WTC11 (cell line): ENCODE data around the gene GNAZ. TPM values are rescaled to one million over a fixed set of nuclear protein-coding genes. Genes with fewer than 3 reads are reported as not detected.
A peak's percentile ranks its signal among the peaks of the same experiment; 100 is the strongest.

Experiments
- ATAC-seq: fragments of 200-7000 bp; cut with Tn5 transposase; 2 replicates; pipeline ENCODE4 v1.10.0; 2021; ENCODE audit warnings: mild to moderate bottlenecking, moderate library complexity
- CTCF ChIA-PET: fragments of 300-600 bp; sonication (Branson Sonifier 250); formaldehyde crosslinking; loops from one replicate; lab custom pipeline; 2021; ENCODE audit warnings: antibody characterized with exemption; lab: Charles Lee
- POLR2A ChIA-PET: fragments of 350-600 bp; sonication (Branson Sonifier 250); formaldehyde crosslinking; loops from one replicate; lab custom pipeline; 2021; ENCODE audit warnings: antibody characterized with exemption; lab: Charles Lee
- DNase-seq: peaks from one replicate; pipeline ENCODE4 v3.0.0; 2021; ENCODE audit warnings: low spot score
- H3K27ac Mint-ChIP-seq: 2 replicates; pipeline ENCODE4 v1.8.0; 2021; ENCODE audit warnings: mixed read lengths
- H3K27me3 Mint-ChIP-seq: 2 replicates; pipeline ENCODE4 v1.8.0; 2021; ENCODE audit warnings: low read depth, mild to moderate bottlenecking, moderate library complexity, mixed read lengths
- H3K36me3 Mint-ChIP-seq: 2 replicates; pipeline ENCODE4 v1.8.0; 2021; ENCODE audit warnings: mixed read lengths
- H3K4me1 Mint-ChIP-seq: 2 replicates; pipeline ENCODE4 v1.8.0; 2022; ENCODE audit warnings: mixed read lengths
- H3K4me3 Mint-ChIP-seq: 2 replicates; pipeline ENCODE4 v1.8.0; 2021; ENCODE audit warnings: mild to moderate bottlenecking, moderate library complexity, mixed read lengths
- H3K9me3 Mint-ChIP-seq: 2 replicates; pipeline ENCODE4 v1.8.0; 2021; ENCODE audit warnings: mixed read lengths
- FOXK1 ChIP-seq: sonication (generic); formaldehyde crosslinking; IDR thresholded peaks from 2 replicates; pipeline ENCODE4 v1.8.0; 2022; ENCODE audit warnings: mild to moderate bottlenecking, moderate library complexity, missing genetic modification reagents
- FOXP1 ChIP-seq: sonication (generic); formaldehyde crosslinking; IDR thresholded peaks from 2 replicates; pipeline ENCODE4 v1.8.0; 2022; ENCODE audit warnings: missing genetic modification reagents, mild to moderate bottlenecking, moderate library complexity, borderline replicate concordance
- KAT7 ChIP-seq: sonication (generic); formaldehyde crosslinking; IDR thresholded peaks from 2 replicates; pipeline ENCODE4 v1.8.1; 2023; ENCODE audit warnings: missing genetic modification reagents, mild to moderate bottlenecking, borderline replicate concordance
- MYBL2 ChIP-seq: sonication (generic); formaldehyde crosslinking; IDR thresholded peaks from 2 replicates; pipeline ENCODE4 v1.8.1; 2023; ENCODE audit warnings: mild to moderate bottlenecking, moderate library complexity, missing genetic modification reagents
- NR3C1 ChIP-seq: sonication (generic); formaldehyde crosslinking; conservative IDR thresholded peaks from 2 replicates; pipeline ENCODE4 v1.8.1; 2023; ENCODE audit warnings: low read depth, mild to moderate bottlenecking, missing genetic modification reagents
- SMAD4 ChIP-seq: sonication (generic); formaldehyde crosslinking; IDR thresholded peaks from 2 replicates; pipeline ENCODE4 v1.8.0; 2022; ENCODE audit warnings: mild to moderate bottlenecking, missing genetic modification reagents
- SOX15 ChIP-seq: fragments of 250-450 bp; sonication (Bioruptor Pico); IDR thresholded peaks from 2 replicates; pipeline ENCODE4 v1.9.0; 2021; ENCODE audit warnings: mild to moderate bottlenecking
- ZBTB21 ChIP-seq: sonication (generic); formaldehyde crosslinking; IDR thresholded peaks from 2 replicates; pipeline ENCODE4 v1.8.1; 2023; ENCODE audit warnings: mild to moderate bottlenecking, missing genetic modification reagents, borderline replicate concordance
- ZNF219 ChIP-seq: sonication (generic); formaldehyde crosslinking; IDR thresholded peaks from 2 replicates; pipeline ENCODE4 v1.8.0; 2023; ENCODE audit warnings: missing genetic modification reagents, mild to moderate bottlenecking, borderline replicate concordance
- ZNF423 ChIP-seq: fragments of 250-450 bp; sonication (Bioruptor Pico); IDR thresholded peaks from 2 replicates; pipeline ENCODE4 v2.1.2; 2022; ENCODE audit warnings: mild to moderate bottlenecking, moderate library complexity
- total RNA-seq: library from RNA; stranded (reverse); gene quantifications from 3 replicates; pipeline ENCODE4 v1.2.3, GENCODE V29; 2021
- TF ChIP-seq, protein P1 (sequence below): fragments of 200-600 bp; IDR thresholded peaks from 2 replicates; pipeline ENCODE4 v1.8.0; 2022; ENCODE audit warnings: antibody characterized with exemption
- TF ChIP-seq, protein P2 (sequence below): fragments of 250-450 bp; sonication (Bioruptor Pico); IDR thresholded peaks from 2 replicates; pipeline ENCODE4 v1.9.0; 2021; ENCODE audit warnings: moderate library complexity, mild to moderate bottlenecking, inconsistent platforms, borderline replicate concordance
- TF ChIP-seq, protein P3 (sequence below): sonication (generic); formaldehyde crosslinking; IDR thresholded peaks from 2 replicates; pipeline ENCODE4 v1.8.1; 2022; ENCODE audit warnings: low read depth, mild to moderate bottlenecking, moderate library complexity, missing genetic modification reagents, borderline replicate concordance
- TF ChIP-seq, protein P4 (sequence below): sonication (generic); formaldehyde crosslinking; conservative IDR thresholded peaks from 2 replicates; pipeline ENCODE4 v1.8.1; 2022; ENCODE audit warnings: mild to moderate bottlenecking, missing genetic modification reagents
- TF ChIP-seq, protein P5 (sequence below): sonication (generic); formaldehyde crosslinking; IDR thresholded peaks from 2 replicates; pipeline ENCODE4 v1.8.1; 2023; ENCODE audit warnings: mild to moderate bottlenecking, missing genetic modification reagents, moderate library complexity

Gene GNAZ
- total RNA-seq, 1 experiment from 2014 or later, result 9.9 TPM

DNA sequence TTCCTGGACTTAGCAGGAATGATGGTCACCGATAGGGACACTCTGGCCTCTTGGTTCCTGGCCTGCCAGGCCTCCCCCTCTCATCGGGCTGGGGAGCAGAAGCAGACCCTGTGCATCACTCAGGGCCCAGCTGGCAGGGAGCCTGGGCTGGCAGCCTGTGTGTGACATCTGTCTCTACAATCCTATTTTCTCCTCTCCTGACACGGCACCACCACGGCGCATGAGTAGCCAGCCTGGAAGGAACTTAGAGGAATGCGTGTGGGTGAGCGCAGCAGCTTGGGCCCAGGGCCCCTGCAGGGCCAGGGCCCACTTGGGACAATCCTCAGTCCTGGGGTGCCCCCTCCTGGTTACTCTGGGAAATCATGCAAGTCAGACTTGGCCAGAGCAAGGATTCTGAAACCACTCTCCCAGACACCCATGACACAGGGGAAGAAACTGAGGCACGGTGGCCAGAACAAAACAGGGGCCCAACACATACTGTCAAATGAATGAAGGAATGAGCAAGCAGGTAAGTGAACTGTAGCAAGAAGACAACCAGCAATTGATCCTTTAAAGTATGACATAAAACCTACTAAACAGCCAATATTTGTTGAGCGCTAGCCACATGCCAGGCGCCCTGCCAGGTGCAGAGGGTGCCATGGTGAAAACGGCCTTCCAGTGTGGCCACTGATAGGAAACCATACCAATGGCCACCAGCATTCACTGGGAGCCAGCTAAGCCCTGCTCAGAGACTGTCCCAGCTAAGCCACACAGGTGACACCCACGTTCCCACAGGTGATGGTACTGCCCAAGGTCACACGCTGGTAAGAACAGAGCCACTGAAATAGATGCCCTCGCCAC, 58.2 kb downstream of the GNAZ start:
- no peaks in the 10 kb centered on the region for H3K9me3 Mint-ChIP-seq
- peaks cover 5% of the 10 kb centered on the region; the same call in 1 of the 2 replicates for H3K4me1 Mint-ChIP-seq
- POLR2A ChIA-PET, result interaction anchor here (0.5 to 0.6 kb wide), 2 partner anchors 12 to 169 kb away, joined by 3 to 4 read pairs; no protein-coding TSS in a partner anchor
- H3K4me3 Mint-ChIP-seq, result no peak overlapping the region
- peak; percentile 91 for ATAC-seq
- DNase-seq, result peak; percentile 89
- TF ChIP-seq, protein P1, sequence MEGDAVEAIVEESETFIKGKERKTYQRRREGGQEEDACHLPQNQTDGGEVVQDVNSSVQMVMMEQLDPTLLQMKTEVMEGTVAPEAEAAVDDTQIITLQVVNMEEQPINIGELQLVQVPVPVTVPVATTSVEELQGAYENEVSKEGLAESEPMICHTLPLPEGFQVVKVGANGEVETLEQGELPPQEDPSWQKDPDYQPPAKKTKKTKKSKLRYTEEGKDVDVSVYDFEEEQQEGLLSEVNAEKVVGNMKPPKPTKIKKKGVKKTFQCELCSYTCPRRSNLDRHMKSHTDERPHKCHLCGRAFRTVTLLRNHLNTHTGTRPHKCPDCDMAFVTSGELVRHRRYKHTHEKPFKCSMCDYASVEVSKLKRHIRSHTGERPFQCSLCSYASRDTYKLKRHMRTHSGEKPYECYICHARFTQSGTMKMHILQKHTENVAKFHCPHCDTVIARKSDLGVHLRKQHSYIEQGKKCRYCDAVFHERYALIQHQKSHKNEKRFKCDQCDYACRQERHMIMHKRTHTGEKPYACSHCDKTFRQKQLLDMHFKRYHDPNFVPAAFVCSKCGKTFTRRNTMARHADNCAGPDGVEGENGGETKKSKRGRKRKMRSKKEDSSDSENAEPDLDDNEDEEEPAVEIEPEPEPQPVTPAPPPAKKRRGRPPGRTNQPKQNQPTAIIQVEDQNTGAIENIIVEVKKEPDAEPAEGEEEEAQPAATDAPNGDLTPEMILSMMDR, result peak; percentile 69
- TF ChIP-seq SOX15, result no peak
- no peak overlapping the region for H3K27ac Mint-ChIP-seq
- CTCF ChIA-PET, result interaction anchor here (0.6 to 4.3 kb wide), 23 partner anchors 9 to 280 kb away, joined by 3 to 258 read pairs (median 7); partner anchors contain the start of genes GNAZ and RSPH14
- no peaks in the 10 kb centered on the region for H3K36me3 Mint-ChIP-seq
- H3K27me3 Mint-ChIP-seq, result peaks cover 7% of the 10 kb centered on the region

DNA sequence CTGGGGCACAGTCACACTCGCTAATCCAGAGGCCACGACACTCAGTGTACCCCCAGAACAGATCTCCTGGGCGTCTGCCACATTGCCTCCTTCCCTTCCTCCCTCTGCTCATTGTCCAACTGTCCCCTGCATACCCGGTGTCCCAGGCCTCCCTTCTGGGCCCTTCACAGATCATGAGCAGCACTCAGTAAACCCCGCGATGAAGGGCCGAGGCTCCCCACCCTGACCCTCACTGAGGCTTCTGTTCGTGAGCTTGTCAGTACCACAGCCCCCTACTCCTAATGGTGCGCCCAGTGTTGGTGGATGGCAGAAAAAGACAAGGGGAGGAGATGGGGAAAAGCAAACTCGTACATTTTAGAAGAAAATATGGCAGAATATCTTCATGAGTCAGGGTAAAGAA, 58.8 kb downstream of the GNAZ start:
- TF ChIP-seq, protein P2, sequence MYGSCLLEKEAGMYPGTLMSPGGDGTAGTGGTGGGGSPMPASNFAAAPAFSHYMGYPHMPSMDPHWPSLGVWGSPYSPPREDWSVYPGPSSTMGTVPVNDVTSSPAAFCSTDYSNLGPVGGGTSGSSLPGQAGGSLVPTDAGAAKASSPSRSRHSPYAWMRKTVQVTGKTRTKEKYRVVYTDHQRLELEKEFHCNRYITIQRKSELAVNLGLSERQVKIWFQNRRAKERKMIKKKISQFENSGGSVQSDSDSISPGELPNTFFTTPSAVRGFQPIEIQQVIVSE (CRISPR knock-in tag), result no peak
- TF ChIP-seq KAT7 (CRISPR knock-in tag) (no peak), FOXK1 (CRISPR knock-in tag) (no peak), FOXP1 (CRISPR knock-in tag) (no peak)
- POLR2A ChIA-PET, result interaction anchor here (0.7 kb wide), 1 partner anchor 270 kb away, joined by 4 read pairs; no protein-coding TSS in a partner anchor
- no peak for ATAC-seq

DNA sequence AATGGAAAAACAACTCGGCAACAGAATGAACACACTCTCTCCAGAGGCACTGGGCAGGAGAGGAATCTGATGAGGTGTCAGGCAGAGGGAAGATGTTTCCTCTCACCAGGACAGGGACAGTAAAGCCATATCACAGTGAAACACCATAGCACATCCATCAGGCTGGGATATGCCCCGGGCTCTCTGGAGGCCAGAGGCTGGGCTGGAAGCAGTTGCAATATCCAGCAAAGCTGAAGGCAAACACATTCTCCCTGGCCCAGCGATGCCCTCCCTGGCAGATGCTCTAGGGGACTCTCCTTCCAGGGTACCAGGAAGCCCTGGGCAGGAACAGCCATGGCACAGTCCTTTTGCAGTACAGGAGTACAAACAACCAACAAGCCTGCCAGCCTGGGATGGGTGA, 60.4 kb downstream of the GNAZ start:
- H3K27ac Mint-ChIP-seq, result no peak overlapping the region
- H3K4me3 Mint-ChIP-seq, result no peak overlapping the region
- POLR2A ChIA-PET, result no interaction called here
- ATAC-seq, result no peak
- DNase-seq, result no peak
- H3K36me3 Mint-ChIP-seq, result no peaks in the 10 kb centered on the region
- H3K4me1 Mint-ChIP-seq, result no peaks in the 10 kb centered on the region
- TF ChIP-seq ZNF423 (CRISPR knock-in tag) (no peak), SMAD4 (CRISPR knock-in tag) (no peak), MYBL2 (CRISPR knock-in tag) (no peak), FOXK1 (CRISPR knock-in tag) (no peak), ZNF219 (CRISPR knock-in tag) (no peak), ZBTB21 (CRISPR knock-in tag) (no peak), NR3C1 (CRISPR knock-in tag) (no peak)
- TF ChIP-seq, protein P3, sequence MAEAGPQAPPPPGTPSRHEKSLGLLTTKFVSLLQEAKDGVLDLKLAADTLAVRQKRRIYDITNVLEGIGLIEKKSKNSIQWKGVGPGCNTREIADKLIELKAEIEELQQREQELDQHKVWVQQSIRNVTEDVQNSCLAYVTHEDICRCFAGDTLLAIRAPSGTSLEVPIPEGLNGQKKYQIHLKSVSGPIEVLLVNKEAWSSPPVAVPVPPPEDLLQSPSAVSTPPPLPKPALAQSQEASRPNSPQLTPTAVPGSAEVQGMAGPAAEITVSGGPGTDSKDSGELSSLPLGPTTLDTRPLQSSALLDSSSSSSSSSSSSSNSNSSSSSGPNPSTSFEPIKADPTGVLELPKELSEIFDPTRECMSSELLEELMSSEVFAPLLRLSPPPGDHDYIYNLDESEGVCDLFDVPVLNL (CRISPR knock-in tag), result no peak
- TF ChIP-seq, protein P4, sequence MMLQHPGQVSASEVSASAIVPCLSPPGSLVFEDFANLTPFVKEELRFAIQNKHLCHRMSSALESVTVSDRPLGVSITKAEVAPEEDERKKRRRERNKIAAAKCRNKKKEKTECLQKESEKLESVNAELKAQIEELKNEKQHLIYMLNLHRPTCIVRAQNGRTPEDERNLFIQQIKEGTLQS, result no peak
- TF ChIP-seq, protein P5, sequence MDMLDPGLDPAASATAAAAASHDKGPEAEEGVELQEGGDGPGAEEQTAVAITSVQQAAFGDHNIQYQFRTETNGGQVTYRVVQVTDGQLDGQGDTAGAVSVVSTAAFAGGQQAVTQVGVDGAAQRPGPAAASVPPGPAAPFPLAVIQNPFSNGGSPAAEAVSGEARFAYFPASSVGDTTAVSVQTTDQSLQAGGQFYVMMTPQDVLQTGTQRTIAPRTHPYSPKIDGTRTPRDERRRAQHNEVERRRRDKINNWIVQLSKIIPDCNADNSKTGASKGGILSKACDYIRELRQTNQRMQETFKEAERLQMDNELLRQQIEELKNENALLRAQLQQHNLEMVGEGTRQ (CRISPR knock-in tag), result no peak
- no peaks in the 10 kb centered on the region for H3K9me3 Mint-ChIP-seq
- peaks cover 7% of the 10 kb centered on the region for H3K27me3 Mint-ChIP-seq
- CTCF ChIA-PET, result interaction anchor here (1.2 to 6.2 kb wide), 3 partner anchors 26 to 173 kb away, joined by 3 to 63 read pairs (median 3); no protein-coding TSS in a partner anchor

More for the DNA sequence above, 58.8 kb downstream of the GNAZ start:
- H3K27ac Mint-ChIP-seq, result no peak overlapping the region
- H3K9me3 Mint-ChIP-seq, result no peaks in the 10 kb centered on the region
- CTCF ChIA-PET, result interaction anchor here (0.7 to 4.3 kb wide), 10 partner anchors 9 to 170 kb away, joined by 3 to 258 read pairs (median 6); partner anchors contain the start of genes GNAZ and RSPH14
- H3K36me3 Mint-ChIP-seq, result no peaks in the 10 kb centered on the region
- DNase-seq, result no peak
- peaks cover 5% of the 10 kb centered on the region; the same call in 1 of the 2 replicates for H3K4me1 Mint-ChIP-seq
- peaks cover 7% of the 10 kb centered on the region for H3K27me3 Mint-ChIP-seq
- no peak overlapping the region for H3K4me3 Mint-ChIP-seq
